ENCODE measurements around the gene CD2.

CD2 gene

DNA sequence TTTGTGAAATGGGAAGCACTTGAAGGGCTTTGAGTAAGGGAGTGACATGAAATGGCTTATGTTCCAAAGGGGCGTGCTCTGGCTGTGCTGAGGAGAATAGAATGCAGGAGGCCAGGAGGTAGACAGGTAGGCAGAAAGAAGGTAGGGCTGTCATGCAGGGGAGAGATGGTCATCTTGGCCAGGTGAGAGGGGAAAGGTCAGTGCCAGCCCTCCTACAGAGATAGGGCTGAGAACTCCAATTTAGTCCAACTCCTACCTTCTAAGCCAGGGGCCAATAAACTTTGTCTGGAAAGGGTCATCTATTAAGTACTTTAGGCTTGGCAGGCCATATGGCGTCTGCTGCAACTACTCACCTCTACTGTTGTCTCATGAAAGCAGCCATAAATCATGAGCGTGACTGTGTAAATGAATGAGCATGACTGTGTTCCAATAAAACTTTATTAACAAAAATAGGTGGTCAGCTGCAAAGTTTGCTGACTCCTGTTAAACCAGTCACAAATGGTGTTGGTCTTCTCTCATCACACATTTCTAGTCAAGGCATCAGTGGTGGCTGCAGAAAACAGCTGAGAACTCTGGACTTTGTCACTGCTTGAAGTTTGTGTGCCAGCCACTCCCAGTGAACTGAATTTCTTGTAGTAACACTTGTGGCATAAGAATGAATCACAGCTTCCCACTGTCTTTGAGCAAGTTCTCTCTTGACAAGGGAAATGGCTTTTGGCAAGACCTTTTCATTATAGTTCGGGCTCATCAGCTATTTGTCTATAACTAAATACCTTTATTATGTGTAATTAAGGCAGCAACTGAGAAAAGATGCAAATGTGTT lies 32.0 kb upstream of the CD2 start:
- Mint-ChIP-seq H3K9me3 (no peaks in the 10 kb centered on the region), H3K4me1 (peaks cover 20% of the 10 kb centered on the region), H3K4me3 (no peak overlapping the region), H3K36me3 (no peaks in the 10 kb centered on the region), H3K27ac (no peak overlapping the region)
- ATAC-seq (no peak), DNase-seq (ENCODE audit: low spot score in 2 of 2) (no peak)

DNA sequence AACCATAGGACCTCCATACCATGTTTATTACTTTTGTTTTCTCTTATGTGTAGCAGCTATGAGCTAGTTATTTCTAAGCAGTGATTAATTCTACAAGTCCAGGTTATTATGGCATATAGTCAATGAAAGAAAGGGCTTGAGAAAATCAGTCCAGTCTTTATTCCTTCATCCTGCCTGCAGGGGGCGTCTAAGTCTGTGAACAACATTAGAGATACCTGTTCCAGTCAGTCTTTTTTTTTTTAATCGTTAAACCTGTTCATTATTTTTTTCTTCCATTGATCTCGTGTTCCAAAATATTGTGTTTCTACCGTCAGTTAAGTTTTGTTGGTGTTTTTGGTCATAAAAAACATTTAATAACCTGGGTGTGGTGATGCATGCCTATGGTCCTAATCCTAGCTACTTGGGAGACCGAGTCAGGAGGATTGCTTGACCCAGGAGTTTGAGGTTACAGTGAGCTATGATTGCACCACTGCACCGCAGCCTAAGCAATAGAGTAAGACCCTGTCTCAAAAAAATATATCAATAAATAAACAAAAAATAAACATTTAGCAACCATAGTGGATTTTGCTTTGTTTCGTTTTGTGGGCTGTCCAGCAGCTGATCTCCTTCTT lies 29.4 kb upstream of the CD2 start:
- Mint-ChIP-seq H3K4me3 (no peak overlapping the region), H3K9me3 (no peaks in the 10 kb centered on the region), H3K27ac (no peak overlapping the region), H3K36me3 (no peaks in the 10 kb centered on the region), H3K4me1 (peaks cover 30% of the 10 kb centered on the region)
- peak; percentile 62 to 83 for DNase-seq (ENCODE audit: low spot score in 2 of 2)
- peak; percentile 72 for ATAC-seq

DNA sequence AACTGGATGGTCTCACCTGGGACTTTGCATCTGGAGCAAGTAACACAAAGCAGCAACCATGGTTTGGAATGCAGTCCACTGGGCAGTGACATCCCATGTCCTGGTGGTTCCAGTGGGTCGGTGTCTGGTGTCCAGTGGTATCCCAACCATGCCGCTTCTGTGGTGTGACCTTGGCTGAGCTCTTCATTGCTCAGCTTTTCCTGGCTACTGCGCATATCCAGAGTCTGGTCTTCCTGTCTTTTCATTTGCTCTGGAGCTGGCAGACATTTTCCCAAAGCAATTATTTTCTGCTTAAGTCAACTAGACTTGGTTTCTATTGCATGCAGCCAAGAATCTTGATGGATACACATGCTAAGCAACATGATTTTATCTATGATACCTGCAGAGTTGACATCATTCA lies 28.4 kb upstream of the CD2 start:
- H3K27ac Mint-ChIP-seq: peak overlapping the region; percentile 35
- no peaks in the 10 kb centered on the region for H3K9me3 Mint-ChIP-seq
- H3K4me3 Mint-ChIP-seq: no peak overlapping the region
- ATAC-seq (no peak), DNase-seq (ENCODE audit: low spot score in 2 of 2) (no peak)
- no peaks in the 10 kb centered on the region for H3K36me3 Mint-ChIP-seq
- H3K4me1 Mint-ChIP-seq: peaks cover 30% of the 10 kb centered on the region

DNA sequence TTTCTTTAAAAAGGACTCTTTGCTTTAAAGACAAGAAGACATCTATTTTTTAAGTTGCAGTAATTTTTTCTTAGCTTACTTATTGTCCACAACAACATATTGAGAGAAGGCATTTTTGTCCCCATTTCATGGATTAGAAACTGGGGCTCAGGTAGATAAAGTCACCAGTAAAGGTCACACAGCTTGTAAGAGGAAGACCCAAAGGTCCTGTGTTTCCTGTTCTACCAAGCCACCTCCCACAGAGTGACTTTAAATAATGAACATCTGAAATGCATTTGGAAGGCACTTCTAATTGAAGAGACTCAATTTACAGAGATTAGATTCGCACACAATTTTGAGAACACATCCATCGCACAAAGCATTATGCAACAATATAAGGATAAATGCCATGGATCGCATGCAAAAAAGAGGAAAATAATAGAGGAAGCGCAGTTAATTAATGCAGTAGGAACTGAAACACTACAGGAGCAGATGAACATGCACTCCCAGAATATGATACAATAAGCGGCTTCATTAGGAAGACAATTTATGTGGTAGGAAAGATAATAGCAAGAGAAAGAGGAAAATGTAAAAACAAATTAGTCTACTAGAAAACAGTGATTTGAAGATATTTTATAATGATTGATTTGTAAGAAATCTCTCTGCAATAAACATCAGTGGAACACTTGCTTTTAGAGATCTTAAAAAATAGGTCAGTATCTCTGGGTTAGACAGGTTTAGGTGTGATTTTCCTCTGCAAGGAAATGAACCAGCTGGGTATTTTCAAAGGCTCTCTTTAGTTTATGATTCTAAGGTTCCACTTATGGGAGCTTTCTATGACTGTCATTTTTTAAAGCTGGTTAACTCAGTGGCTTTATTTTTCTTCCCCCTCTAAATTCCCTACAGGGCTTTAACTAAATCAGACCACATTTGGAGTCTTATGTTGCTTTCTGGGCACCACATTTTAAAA lies 27.1 kb upstream of the CD2 start:
- H3K9me3 Mint-ChIP-seq: no peaks in the 10 kb centered on the region
- no peak overlapping the region for H3K4me3 Mint-ChIP-seq
- peak overlapping the region; percentile 9 for H3K27ac Mint-ChIP-seq
- DNase-seq (ENCODE audit: low spot score in 2 of 2) (no peak), ATAC-seq (no peak)
- H3K36me3 Mint-ChIP-seq: no peaks in the 10 kb centered on the region
- peaks cover 30% of the 10 kb centered on the region for H3K4me1 Mint-ChIP-seq

DNA sequence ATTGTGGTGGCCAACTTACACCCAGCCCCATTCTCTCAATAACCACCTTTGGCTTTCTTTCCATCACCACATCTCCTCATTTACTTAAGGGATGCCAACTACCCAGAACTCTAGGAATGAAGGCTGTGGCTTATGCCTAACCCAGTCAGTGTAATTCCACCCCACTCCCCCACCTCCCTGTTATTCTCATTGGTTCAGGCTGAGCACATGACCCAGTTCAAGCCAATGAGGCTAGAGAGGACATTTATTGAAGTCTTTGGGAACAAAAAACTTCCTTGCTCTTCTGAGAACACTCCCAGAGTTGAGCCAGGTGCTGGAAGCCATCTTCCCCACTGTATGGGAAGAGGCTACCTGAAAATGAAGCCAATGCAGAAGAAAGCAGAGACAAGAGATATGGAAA lies 22.8 kb upstream of the CD2 start:
- no peak for DNase-seq (ENCODE audit: low spot score in 2 of 2)
- no peaks in the 10 kb centered on the region for H3K36me3 Mint-ChIP-seq
- no peak overlapping the region for H3K27ac Mint-ChIP-seq
- no peak overlapping the region for H3K4me3 Mint-ChIP-seq
- no peak for ATAC-seq
- peaks cover 28% of the 10 kb centered on the region for H3K4me1 Mint-ChIP-seq
- no peaks in the 10 kb centered on the region for H3K9me3 Mint-ChIP-seq

DNA sequence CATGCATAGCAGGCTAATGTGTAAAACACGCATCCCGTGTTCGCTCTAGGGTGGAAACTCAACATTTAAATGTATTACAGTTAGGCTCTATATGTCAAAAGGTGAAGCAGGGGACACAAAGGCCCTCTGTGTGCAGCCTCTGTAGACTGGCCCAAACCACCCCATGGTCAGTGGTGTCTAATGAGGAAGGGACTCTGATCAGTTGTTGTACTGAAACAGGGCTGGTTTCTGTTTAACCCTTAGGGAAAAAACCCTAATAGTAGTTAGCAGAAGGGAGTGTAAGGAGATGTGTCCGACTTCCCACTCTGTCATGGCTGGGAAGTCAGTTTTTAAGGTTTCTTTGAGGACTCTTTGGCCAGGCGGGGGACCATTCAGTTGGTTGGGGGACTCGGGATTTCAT lies 21.5 kb upstream of the CD2 start:
- no peak overlapping the region for H3K4me3 Mint-ChIP-seq
- no peak overlapping the region for H3K27ac Mint-ChIP-seq
- ATAC-seq (no peak), DNase-seq (ENCODE audit: low spot score in 2 of 2) (no peak)
- peaks cover 5% of the 10 kb centered on the region for H3K36me3 Mint-ChIP-seq
- H3K9me3 Mint-ChIP-seq: no peaks in the 10 kb centered on the region
- H3K4me1 Mint-ChIP-seq: peaks cover 32% of the 10 kb centered on the region

DNA sequence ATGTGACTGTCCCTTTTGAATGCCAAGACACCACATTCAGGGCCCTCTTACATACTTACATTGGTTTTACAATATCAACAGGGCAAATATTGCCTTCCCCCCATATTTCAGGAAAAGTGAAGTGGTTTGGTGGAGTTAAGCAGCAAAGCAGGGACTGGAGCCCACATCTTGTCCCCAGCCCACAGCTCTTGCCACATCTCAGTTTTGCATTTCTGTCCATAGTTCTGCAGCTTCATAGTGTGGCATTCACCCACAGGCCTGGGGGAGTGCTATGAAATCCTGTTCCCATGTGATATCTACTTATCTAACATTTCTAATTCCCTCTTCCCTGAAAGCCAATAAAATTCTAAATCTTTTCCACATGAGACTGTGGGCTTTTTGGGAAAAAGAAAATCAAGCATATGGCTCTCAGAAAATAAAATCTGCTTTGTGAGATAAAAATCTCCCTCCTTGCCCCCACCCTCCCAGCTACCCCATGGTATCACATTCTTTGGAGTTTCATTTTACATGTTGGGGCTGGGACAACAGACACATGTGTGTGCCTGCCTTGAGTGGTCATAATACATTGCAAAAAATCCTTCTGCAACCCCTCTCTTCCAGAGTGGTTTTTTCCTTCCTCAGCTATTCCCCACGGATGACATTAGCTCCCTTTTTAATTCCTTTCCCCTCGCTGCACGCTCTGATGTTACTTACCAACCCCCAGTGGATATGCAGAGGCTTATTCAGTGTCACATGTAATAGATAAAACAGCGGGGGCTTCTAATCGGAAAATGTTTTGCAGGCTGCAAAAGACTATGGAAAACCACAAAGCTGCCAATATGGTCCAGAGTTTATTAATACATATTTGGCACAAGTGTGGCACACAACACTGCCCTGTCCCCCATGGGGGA lies 20.5 kb upstream of the CD2 start:
- DNase-seq (ENCODE audit: low spot score in 2 of 2): no peak
- no peak for ATAC-seq
- H3K9me3 Mint-ChIP-seq: no peaks in the 10 kb centered on the region
- H3K36me3 Mint-ChIP-seq: peaks cover 15% of the 10 kb centered on the region
- H3K4me3 Mint-ChIP-seq: no peak overlapping the region
- no peak overlapping the region for H3K27ac Mint-ChIP-seq
- peaks cover 34% of the 10 kb centered on the region for H3K4me1 Mint-ChIP-seq

DNA sequence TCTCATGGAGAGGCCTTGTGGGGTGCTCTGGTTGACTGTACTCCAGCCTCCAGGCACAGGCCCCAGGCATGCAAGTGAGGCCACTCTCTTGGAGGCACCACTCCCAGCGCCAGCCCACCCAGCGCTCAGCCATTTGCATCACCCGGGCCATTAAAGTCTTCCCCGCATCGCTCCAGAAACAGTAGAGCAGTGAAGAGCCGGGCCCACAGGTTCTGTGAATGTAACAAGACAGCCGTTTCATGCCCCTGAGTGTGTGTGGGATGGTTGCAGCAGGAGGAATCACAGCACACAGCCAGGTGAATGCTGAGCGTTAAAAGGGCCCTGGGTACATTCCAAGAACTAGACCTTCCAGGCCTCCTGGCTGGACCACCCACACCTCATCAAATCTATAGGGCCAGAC lies 19.0 kb upstream of the CD2 start:
- H3K4me1 Mint-ChIP-seq: peaks cover 49% of the 10 kb centered on the region
- peaks cover 24% of the 10 kb centered on the region for H3K36me3 Mint-ChIP-seq
- peak overlapping the region; percentile 98 for H3K27ac Mint-ChIP-seq
- H3K9me3 Mint-ChIP-seq: peaks cover under 1% of the 10 kb centered on the region
- ATAC-seq (no peak), DNase-seq (ENCODE audit: low spot score in 2 of 2) (no peak)
- H3K4me3 Mint-ChIP-seq: no peak overlapping the region

DNA sequence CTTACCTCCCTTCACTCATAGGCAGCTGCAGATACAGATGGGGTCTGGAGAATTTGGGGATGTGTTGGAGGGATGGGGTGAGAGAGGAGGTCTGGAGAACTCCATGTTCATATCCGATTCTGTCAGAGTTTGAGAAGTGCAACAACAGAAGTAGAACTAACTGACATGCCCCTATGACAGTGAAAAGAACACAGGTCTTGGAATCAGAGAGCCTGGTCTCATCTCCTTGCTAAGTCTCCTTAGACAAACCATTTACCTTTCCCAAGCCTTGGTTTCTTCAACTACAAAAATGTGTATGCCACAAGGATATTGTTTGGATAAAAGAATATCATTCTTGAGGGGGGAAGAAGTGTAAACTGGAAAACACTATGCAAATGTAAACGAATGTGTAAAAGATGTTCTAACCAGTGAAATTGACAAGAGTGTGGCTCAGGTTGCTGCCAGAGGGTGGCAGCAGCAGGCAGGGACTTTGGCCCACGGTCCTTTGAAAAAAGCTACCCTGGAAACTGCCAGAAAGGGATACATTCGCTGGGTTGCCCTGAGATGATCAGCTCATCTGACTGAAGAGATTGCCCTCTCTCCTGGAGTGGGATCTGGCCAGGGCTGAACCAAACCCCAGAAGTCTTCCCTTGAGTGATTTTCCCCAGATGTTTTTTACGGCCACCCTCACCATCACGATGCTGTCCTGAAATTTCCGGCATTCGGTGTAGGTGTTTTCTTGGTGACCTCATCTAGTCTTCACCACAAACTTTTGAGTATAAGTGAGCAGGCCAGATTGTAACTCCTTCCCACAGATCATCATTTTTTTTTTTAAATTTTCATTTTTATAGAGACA lies 17.0 kb upstream of the CD2 start:
- DNase-seq (ENCODE audit: low spot score in 2 of 2) (peak; percentile 61 to 87), ATAC-seq (peak; percentile 76)
- H3K4me1 Mint-ChIP-seq: peaks cover 65% of the 10 kb centered on the region

DNA sequence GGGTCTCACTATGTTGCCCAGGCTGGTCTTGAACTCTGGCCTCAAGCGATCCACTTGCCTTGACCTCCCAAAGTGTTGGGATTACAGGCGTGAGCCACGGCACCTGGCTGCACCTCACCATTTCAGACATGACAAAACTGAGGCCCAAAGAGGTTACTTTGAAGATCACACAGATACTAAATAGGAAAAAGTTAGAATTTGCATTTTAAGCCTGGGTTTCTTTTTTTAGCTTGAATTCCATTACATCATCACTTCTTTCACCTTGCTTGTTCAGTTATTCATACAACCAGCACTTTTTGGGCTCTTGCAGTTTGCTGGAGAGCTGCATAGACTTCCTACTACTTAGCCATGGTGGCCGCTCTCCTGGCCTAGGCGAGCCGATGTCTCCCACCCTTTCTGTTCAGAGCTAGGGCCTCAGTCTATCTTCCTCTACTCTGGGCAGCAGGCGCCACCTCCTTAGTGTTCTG lies 16.3 kb upstream of the CD2 start:
- peak in 1 of 2 donors; percentile 74 for DNase-seq (ENCODE audit: low spot score in 2 of 2)
- H3K4me1 Mint-ChIP-seq: peaks cover 70% of the 10 kb centered on the region
- peaks cover 24% of the 10 kb centered on the region for H3K36me3 Mint-ChIP-seq

More for the DNA sequence above, 17.0 kb upstream of the CD2 start:
- H3K9me3 Mint-ChIP-seq: peaks cover 7% of the 10 kb centered on the region
- H3K36me3 Mint-ChIP-seq: peaks cover 24% of the 10 kb centered on the region
- peak overlapping the region; percentile 70 for H3K4me3 Mint-ChIP-seq
- peak overlapping the region; percentile 98 for H3K27ac Mint-ChIP-seq

DNA sequence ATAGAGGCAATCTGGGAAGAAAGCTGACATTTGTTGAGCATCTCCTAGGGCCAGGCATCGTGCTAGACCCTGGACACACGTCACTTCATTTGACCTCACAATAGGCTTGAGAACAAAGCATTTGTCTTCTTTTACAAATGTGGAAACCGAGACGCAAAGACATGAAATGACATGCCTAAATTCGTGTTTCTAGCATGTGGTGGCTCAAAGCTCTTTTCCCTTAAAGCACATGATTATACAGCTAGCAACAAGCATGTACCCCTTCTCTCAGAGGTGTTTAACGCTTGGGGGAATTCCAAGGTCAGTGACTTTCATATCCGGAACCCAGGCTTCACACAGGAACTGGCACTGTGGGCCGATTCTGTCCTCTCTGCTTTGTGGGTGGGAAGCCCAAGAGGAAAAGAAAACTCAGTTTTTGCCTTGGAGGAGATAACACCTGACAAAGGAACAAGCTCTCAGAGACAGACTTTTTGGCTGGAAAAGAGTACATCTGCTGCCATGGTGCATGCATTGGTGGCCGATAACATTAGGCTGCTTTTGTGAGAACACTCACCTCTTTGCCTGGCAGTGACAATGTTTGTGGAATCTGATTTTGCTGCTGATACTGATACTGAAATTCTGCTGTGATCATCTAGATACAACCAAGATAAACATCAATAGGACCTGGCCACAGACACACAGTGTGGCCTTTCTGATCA lies 15.4 kb upstream of the CD2 start:
- Mint-ChIP-seq H3K27ac (peak overlapping the region; percentile 98), H3K36me3 (peaks cover 24% of the 10 kb centered on the region), H3K9me3 (peaks cover 13% of the 10 kb centered on the region), H3K4me3 (peak overlapping the region; percentile 70), H3K4me1 (peaks cover 72% of the 10 kb centered on the region)
- ATAC-seq (peak; percentile 85), DNase-seq (ENCODE audit: low spot score in 2 of 2) (peak; percentile 53 to 89)

More for the DNA sequence above, 16.3 kb upstream of the CD2 start:
- H3K9me3 Mint-ChIP-seq: peaks cover 9% of the 10 kb centered on the region
- H3K4me3 Mint-ChIP-seq: peak overlapping the region; percentile 70
- peak overlapping the region; percentile 98 for H3K27ac Mint-ChIP-seq
- peak; percentile 55 for ATAC-seq

DNA sequence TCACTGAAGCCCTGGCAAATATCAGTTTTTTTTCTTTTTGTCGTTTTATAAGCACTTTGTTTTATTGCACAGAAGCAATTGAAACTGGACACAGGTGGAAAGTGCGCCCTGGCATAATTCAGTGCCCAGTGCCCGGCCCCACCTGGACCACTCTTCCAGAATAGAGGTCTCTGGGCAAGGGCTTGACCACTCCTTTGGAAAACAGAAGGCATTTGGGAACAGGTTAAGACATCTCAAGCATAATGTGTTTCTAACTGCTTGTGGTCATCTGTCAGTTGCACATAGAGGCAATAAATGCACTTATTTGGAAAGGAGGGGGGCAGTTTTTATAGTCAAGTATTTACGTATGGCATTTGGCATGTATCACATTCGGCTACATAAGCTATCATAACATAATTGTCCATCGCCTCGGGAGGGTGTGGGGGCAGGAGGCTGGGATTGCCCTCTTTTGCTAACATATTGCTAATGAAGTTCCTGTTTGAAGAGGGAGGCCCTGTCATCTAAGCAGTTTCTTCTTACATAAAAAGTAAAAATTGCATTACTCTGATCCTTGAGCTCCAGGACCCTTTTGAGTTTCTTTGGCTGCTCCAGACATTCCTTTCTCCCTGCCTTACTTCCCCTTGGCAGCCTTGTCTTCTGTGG lies 14.7 kb upstream of the CD2 start:
- DNase-seq (ENCODE audit: low spot score in 2 of 2): no peak
- Mint-ChIP-seq H3K9me3 (peaks cover 18% of the 10 kb centered on the region), H3K4me3 (peak overlapping the region; percentile 70), H3K27ac (peak overlapping the region; percentile 98), H3K4me1 (peaks cover 72% of the 10 kb centered on the region), H3K36me3 (peaks cover 24% of the 10 kb centered on the region)
- no peak for ATAC-seq

DNA sequence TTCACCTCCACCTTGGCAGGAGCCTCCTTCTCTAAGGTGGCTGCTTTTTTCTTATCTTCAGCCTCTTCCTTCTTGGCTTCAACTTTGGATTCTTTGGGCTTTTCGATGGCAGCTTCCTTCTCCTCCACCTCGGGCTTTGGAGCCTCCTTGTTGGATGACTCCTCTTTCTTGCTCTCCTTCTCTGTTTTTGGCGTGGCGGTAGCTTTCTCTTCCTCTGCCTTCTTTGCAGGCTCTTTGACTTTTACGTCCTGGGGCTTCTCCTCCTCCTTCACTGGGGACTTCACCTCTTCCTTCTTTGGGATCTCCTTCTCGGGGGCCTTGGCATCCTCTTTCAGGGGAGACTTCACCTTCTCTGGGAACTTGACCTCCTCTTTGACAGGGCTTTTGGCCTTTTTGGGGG lies 13.9 kb upstream of the CD2 start:
- peaks cover 24% of the 10 kb centered on the region for H3K9me3 Mint-ChIP-seq
- H3K36me3 Mint-ChIP-seq: peaks cover 24% of the 10 kb centered on the region
- no peak for DNase-seq (ENCODE audit: low spot score in 2 of 2)
- peak overlapping the region; percentile 70 for H3K4me3 Mint-ChIP-seq
- no peak for ATAC-seq
- H3K4me1 Mint-ChIP-seq: peaks cover 72% of the 10 kb centered on the region
- peak overlapping the region; percentile 98 for H3K27ac Mint-ChIP-seq
